Dendritic cell treated with granulocyte-macrophage colony-stimulating factor and Interleukin-4, amounts not matched to agents 40 ng/mL and 50 ng/mL, for 4 days (primary cell): ENCODE data around the gene PFKFB1.
A peak's percentile ranks its signal among the peaks of the same experiment; 100 is the strongest.

Source experiments
- H3K27ac Mint-ChIP-seq: one replicate; pipeline ENCODE4 v1.8.0; 2022; ENCODE audit warnings: mild to moderate bottlenecking, mixed read lengths
- H3K27me3 Mint-ChIP-seq: one replicate; pipeline ENCODE4 v1.8.0; 2022; ENCODE audit warnings: mild to moderate bottlenecking, mixed read lengths
- H3K36me3 Mint-ChIP-seq: one replicate; pipeline ENCODE4 v1.8.0; 2022; ENCODE audit warnings: low read depth, mixed read lengths
- H3K4me1 Mint-ChIP-seq: one replicate; pipeline ENCODE4 v1.8.0; 2022; ENCODE audit warnings: low read depth, mixed read lengths
- H3K4me3 Mint-ChIP-seq: one replicate; pipeline ENCODE4 v1.8.0; 2022; ENCODE audit warnings: mild to moderate bottlenecking, moderate library complexity, mixed read lengths
- H3K9me3 Mint-ChIP-seq: one replicate; pipeline ENCODE4 v1.8.0; 2022; ENCODE audit warnings: mixed read lengths
- intact Hi-C: fragments of 100-400 bp; cut with micrococcal nuclease; formaldehyde crosslinking; loops from one replicate; pipeline ENCODE4 v1.15.0; 2022

The PFKFB1 gene

DNA sequence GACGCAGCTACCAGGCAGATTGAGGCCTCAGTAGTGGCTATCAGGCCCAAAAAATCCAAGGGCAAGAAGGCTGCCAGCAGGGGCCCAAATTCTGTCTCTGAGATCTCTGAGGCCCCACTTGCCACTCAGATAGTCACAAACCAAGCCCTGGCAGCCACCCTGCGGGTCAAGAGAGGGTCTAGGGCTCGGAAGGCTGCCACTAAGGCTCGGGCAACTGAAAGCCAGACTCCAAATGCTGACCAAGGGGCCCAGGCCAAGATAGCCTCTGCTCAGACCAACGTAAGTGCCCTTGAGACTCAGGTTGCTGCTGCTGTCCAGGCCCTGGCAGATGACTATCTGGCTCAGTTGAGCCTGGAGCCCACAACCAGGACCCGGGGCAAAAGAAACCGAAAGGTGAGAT lies 70.6 kb downstream of the PFKFB1 start:
- H3K27me3 Mint-ChIP-seq = peaks cover 22% of the 10 kb centered on the region
- H3K4me1 Mint-ChIP-seq = peaks cover 26% of the 10 kb centered on the region
- no peak overlapping the region for H3K27ac Mint-ChIP-seq
- no peaks in the 10 kb centered on the region for H3K9me3 Mint-ChIP-seq
- intact Hi-C loops = loop anchor here (10.0 kb wide), 1 partner anchor 61 kb away; no protein-coding TSS in a partner anchor
- H3K36me3 Mint-ChIP-seq = no peaks in the 10 kb centered on the region
- no peak overlapping the region for H3K4me3 Mint-ChIP-seq

DNA sequence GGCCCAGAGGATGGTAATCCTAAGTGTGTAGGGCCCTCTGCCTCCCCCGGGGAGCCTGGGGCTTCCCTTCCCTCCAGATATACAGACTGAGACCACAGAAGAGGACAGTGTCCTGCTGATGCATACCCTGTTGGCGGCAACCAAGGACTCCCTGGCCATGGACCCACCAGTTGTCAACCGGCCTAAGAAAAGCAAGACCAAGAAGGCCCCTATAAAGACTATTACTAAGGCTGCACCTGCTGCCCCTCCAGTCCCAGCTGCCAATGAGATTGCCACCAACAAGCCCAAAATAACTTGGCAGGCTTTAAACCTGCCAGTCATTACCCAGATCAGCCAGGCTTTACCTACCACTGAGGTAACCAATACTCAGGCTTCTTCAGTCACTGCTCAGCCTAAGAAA lies 71.4 kb downstream of the PFKFB1 start:
- Mint-ChIP-seq H3K27ac (no peak overlapping the region), H3K4me3 (no peak overlapping the region), H3K4me1 (peaks cover 26% of the 10 kb centered on the region), H3K27me3 (peaks cover 22% of the 10 kb centered on the region), H3K9me3 (no peaks in the 10 kb centered on the region), H3K36me3 (no peaks in the 10 kb centered on the region)
- intact Hi-C loops = loop anchor here (10.0 kb wide), 1 partner anchor 62 kb away; no protein-coding TSS in a partner anchor

DNA sequence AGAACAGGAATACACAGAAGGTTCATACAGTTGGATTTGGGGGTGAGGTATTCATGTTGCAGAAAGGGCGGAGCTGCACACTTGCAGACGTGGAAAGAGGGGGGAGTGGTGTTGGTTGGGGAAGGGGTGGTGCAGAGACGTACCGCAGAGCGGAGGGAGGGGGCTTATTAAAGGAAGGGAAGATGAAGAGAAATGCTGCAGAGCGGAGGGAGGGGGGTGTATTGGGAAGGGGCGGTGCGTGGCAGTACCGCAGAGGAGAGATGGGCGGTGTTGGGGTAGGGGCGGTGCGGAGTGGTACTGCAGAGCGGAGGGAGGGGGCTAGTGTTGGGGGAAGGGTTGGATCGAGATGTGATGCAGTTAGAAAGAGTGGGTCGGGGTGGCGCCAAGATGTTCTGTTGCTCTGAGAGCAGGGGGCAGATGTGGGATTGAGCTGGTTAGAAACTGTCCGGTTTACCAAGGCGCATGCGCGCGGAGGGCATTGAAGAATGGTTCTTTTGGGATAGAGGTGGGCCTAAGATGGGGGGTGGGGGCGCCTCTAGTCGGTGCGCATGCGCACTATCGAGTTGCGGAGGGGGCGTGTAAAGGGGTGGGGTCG lies 72.5 kb downstream of the PFKFB1 start:
- no peaks in the 10 kb centered on the region for H3K9me3 Mint-ChIP-seq
- H3K4me1 Mint-ChIP-seq = peaks cover 22% of the 10 kb centered on the region
- H3K27ac Mint-ChIP-seq = peak overlapping the region; percentile 63
- intact Hi-C loops = loop anchor here (10.0 kb wide), 1 partner anchor 63 kb away; no protein-coding TSS in a partner anchor
- peaks cover 26% of the 10 kb centered on the region for H3K27me3 Mint-ChIP-seq
- peak overlapping the region; percentile 66 for H3K4me3 Mint-ChIP-seq
- H3K36me3 Mint-ChIP-seq = no peaks in the 10 kb centered on the region

DNA sequence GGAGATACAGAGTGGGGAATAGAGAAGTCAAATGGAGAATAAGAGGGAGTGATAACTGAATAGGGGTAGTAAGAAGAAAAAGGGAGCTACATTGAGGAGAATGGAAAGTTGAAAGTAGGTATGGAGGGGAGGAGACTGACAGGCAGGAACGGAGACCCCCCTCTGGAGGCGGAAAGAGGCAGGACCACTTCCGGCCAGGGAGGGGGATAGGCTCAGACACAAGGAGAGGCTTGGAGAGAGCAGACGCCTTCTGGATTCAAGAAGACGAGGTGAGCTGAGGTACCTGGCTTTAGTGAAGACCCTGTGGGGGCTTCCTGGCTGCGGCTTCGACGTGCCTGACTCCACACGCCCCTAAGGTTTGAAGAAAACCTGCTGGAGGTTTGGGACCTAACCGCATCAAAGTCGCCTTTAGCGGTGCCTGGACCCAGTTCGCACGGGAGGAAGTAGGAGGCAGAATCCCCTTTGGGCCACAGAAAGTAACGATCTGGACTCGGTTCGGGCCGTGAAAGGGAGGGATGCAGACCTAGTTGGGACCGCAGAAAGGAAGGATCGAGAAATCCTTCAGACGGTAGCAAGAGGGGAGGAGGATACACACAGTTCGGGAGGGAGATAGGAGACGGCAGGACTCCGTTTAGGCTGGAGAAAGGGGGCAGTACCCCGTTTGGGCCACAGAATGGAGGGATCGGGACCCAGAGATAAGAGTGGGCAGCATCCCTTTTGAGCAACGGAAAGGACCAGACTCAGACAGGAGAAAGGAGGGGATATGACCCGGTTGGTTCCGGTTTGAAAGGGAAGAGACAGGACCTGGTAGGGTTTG lies 73.2 kb downstream of the PFKFB1 start, which contains the start of gene TRO:
TRO (plus strand) TSS at position 215 of the 817 bp plus-strand sequence. CDS start 1,423 bp downstream, outside the sequence.
- intact Hi-C loops = loop anchor here (10.0 kb wide), 1 partner anchor 64 kb away; no protein-coding TSS in a partner anchor
- peak within 1 kb of the TSS; percentile 63 for H3K27ac Mint-ChIP-seq
- H3K4me1 Mint-ChIP-seq = peaks cover 21% of the 10 kb centered on the region
- H3K27me3 Mint-ChIP-seq = peaks cover 26% of the 10 kb centered on the region
- H3K36me3 Mint-ChIP-seq = no peaks in the 10 kb centered on the region
- peak within 1 kb of the TSS; percentile 66 for H3K4me3 Mint-ChIP-seq
- no peaks in the 10 kb centered on the region for H3K9me3 Mint-ChIP-seq

DNA sequence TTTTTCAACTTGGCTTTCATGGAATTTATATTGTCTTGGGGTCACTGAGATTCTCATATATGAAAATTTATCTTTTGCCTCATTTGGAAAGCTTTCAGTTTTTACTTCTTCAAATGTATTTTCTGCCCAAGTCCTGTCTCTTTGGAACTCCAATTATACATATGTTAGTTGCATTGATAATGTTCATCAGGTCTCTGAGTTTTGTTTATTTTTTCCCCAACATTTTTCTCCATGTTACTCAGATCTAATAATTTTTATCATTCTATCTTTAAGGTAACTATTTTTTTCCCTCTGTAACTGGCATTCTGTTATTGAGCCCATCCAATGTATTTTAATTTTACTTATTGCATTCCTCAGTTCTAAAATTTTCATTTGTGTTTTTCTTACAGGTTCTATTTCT lies 84.0 kb downstream of the PFKFB1 start:
- H3K27ac Mint-ChIP-seq = no peak overlapping the region
- H3K4me1 Mint-ChIP-seq = no peaks in the 10 kb centered on the region
- H3K9me3 Mint-ChIP-seq = peaks cover 9% of the 10 kb centered on the region
- H3K4me3 Mint-ChIP-seq = no peak overlapping the region
- no peaks in the 10 kb centered on the region for H3K36me3 Mint-ChIP-seq
- intact Hi-C loops = no loop called here
- no peaks in the 10 kb centered on the region for H3K27me3 Mint-ChIP-seq

DNA sequence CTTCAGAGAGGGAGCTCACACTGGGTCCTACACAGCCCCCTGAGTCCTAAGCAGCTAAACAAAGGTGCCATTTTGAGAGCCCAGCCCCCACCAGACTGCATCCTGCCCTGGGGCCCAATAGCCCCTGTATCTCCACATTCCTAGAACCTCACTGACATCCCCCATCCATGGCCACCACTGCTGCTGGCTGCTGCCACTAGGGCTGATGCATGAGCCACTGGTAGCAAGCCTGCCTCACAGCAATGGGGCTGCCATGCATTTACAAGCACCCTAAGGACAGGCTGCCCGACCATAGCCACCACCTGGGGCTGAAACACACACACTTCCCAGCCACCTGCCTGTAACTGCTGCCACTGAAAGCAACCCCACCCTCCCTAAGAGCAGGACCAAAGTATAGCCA lies 99.8 kb downstream of the PFKFB1 start:
- Mint-ChIP-seq H3K9me3 (no peaks in the 10 kb centered on the region), H3K36me3 (no peaks in the 10 kb centered on the region), H3K4me1 (no peaks in the 10 kb centered on the region), H3K27me3 (no peaks in the 10 kb centered on the region), H3K27ac (no peak overlapping the region), H3K4me3 (no peak overlapping the region)
- intact Hi-C loops = loop anchor here (5.0 kb wide), 1 partner anchor 118 kb away; no protein-coding TSS in a partner anchor

DNA sequence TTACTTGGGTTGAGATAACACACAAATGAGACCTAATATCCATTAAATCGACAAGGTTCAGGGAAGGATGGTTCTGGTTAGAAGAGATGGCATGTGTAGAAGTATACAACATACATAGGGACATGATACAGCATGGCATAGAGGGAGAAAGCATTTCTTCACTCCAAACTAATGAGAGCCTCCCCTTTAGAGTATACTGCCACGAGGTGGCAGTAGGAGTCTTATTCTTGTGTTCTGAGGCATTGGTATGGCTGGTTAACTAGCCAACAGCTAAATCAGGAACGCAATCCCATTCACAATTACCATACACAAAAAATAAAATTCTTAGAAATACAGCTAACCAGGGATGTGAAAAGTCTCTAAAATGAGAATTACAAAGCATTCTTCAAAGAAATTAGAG lies 102.4 kb downstream of the PFKFB1 start:
- intact Hi-C loops = loop anchor here (1.0 to 5.0 kb wide), 2 partner anchors 121 to 166 kb away; no protein-coding TSS in a partner anchor

DNA sequence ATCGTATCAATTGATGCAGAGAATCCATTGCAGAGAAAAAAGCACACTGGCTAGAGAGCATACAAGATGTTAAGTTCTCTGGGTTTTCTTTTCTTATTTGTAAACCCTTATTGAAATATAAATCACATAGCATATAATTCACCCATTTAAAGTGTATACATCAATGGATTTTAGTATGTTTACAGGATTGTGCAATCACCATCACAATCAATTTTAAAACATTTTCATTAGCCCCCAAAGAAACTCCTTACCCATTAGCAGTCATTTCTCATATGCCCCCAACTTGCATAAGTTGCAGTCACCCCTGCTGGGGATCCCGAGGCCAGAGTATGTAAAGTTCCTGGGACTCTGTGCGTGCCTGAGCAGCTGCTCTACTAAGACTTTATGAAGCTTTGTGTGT lies 108.2 kb downstream of the PFKFB1 start:
- no peaks in the 10 kb centered on the region for H3K9me3 Mint-ChIP-seq
- H3K27me3 Mint-ChIP-seq = peaks cover 3% of the 10 kb centered on the region
- H3K4me1 Mint-ChIP-seq = no peaks in the 10 kb centered on the region
- intact Hi-C loops = no loop called here
- H3K4me3 Mint-ChIP-seq = no peak overlapping the region
- no peaks in the 10 kb centered on the region for H3K36me3 Mint-ChIP-seq
- H3K27ac Mint-ChIP-seq = no peak overlapping the region

More for the DNA sequence above, 102.4 kb downstream of the PFKFB1 start:
- no peaks in the 10 kb centered on the region for H3K9me3 Mint-ChIP-seq
- no peaks in the 10 kb centered on the region for H3K36me3 Mint-ChIP-seq
- H3K27me3 Mint-ChIP-seq = peaks cover 3% of the 10 kb centered on the region
- H3K4me3 Mint-ChIP-seq = no peak overlapping the region
- no peaks in the 10 kb centered on the region for H3K4me1 Mint-ChIP-seq
- no peak overlapping the region for H3K27ac Mint-ChIP-seq
